ENCODE data around the gene ABCA2. TPM values are rescaled to one million over a fixed set of nuclear protein-coding genes. Genes with fewer than 3 reads are reported as not detected.

ABCA2 gene
- total RNA-seq, result 11.9 and 15.6 TPM in 2 replicates

DNA sequence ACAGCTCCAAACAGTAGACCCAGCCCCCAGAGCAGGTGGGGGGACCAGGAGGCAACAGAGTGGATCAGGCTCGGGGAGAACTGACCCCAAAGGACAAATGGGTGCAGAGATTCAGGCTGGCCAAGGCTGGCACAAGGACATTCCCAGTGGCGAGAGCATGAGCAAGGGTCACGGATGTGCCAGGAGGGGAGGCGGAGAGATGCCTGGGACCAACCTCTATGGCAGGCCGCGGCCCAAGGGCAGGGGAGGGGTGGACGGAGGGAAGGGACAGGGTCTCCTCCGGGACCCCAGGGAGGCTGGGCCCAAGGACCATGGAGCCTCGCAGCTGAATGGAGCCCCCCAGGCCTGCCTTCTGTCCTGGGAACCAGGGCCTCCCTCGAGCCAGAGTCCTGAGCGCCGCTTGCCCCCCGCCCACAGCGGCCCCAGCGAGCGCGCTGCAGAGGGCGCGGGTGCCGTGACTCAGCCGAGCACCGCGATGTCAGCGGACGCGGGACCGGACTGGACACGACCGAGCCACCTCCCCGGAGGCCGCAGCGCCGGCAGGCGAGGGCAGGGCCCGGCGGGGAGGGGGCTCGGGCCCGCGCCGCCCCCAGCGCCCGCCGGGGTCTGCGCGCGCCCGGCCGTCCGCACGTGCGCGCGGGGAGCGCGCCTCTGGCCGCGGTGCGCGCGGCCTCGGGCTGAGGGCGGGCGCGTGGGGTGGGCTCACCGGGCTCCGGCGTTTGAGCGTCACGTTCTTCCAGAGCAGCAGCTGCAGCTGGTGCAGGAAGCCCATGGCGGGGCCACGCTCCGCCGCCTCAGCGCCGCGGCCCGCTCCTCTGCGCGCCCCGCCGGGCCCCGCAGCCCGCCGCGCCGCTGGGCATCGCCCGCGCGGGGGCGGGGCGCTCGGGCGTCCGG is at the start of gene ABCA2:
Gene ABCA2 (minus strand): TSS at position 869 of the 894 bp plus-strand sequence. CDS start 97 bp downstream, at position 772.

DNA sequence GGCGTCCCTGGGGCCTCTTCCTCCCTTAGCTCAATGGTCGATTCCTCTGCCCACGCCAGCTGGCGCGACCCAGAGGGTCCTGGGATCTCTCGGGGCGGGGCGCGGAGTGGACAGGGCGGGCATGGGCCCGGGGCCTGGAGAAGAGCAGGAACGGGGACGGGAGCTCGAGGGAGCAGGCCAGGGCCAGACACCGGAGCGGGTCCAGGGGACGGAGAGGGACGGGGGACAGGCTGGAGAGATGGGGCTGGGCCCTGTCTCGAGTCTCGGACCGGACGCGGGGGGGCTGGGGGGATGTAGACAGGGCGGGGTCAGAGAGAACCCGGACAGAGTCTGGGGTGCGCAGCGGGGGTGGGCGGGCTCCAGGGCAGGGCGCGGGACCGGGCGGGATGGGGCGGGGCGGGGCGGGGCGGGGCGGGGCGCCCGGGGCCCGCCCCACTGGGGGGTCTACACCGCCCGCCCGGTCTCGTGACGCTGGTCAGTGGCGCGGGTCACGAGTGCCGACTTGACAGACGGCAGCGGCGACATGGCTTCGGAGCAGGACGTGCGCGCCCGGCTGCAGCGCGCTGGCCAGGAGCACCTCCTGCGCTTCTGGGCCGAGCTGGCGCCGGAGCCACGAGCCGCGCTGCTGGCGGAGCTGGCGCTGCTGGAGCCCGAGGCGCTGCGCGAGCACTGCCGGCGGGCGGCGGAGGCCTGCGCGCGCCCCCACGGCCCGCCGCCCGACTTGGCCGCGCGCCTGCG is 49.1 kb upstream of the ABCA2 start, which contains the start of gene UAP1L1:
Gene UAP1L1 (plus strand): TSS at position 508 of the 738 bp plus-strand sequence. CDS start 16 bp downstream, at position 524.

DNA sequence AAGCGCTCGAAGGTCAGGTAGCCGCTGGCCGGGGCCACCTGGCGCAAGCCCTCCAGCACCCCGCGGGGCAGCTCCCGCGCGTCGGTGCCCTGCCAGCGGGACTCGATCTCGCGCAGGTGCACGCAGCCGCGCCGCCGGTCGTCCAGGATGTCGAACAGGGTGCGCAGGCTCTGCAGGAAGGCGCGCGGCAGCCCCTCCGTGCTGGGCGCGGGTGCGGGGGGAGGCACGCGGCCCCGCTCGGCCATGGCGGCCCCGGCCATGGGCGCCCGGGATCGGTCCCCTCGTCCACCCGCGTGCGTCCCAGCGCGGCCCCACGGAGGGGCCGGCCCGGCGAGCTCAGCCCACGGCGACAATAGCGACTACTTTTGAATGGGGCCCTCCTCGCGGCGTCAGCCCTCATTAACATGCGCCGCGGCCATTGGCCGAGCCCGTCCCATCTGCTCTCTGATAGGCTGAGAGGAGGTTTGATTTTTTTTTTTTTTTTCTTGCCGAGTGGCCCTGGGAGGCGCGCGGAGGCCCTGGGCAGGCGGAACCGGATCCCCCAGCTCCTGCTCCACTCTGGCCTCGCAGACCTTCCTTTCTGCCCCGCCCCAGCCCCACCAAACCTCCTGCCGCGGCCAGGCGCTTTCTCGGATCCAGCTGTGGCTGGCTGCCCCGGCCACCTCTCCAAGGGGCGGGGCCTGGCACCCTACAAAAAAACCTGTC is 42.3 kb upstream of the ABCA2 start, which contains the start of gene SAPCD2:
Gene SAPCD2 (minus strand): TSS at position 357 of the 705 bp plus-strand sequence. CDS start 97 bp downstream, at position 260.

DNA sequence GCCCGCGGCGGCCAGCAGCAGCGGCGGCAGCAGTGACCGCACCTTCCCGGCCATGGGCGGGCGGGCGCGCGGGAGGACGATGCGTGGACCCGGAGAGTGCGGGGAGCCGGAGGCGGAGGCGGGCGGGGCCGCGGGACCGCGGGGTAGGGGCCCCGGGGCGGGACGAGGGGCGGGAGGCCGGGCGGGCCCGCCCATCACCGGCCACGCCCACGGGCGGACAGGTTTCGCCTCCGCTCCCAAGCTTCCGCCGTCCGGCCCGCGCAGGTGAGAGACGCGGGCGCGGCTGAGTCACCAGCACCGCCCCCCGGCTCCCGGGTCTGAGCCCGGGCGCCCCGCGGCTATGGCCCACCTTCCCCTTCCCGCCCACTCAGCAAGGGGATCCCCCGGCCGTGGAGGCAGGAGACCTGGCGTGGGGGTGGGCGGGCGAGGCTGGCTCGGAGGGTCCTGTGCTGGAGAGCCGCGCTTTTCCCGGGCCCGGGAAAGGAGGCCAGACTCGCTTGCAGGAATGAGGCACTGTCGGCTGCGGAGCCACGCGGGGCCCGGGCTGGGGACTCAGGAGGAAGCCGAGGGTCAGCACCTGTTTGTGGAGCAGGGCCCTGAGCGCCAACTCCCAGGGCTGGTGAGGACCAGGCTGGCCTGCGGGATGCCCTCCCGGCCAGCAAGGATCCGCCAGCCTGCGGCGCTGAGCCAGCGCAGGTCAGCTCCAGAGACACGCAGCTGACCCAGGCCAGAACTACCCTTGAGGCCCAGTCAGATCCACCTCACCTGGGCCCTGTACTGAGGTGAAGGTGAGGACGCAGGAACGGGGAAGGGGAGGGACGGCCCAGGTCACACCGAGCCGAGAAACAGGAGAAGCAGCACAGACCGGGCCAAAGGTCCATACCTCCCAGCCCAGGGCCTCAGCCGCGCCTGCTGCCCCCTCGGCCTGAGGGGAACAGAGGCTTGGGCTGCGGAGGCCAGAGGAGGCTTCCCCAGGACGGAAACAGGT is 26.2 kb upstream of the ABCA2 start, which contains the start of gene ENTPD2:
Gene ENTPD2 (minus strand): TSS at position 118 of the 988 bp plus-strand sequence. CDS start 64 bp downstream, at position 54.

DNA sequence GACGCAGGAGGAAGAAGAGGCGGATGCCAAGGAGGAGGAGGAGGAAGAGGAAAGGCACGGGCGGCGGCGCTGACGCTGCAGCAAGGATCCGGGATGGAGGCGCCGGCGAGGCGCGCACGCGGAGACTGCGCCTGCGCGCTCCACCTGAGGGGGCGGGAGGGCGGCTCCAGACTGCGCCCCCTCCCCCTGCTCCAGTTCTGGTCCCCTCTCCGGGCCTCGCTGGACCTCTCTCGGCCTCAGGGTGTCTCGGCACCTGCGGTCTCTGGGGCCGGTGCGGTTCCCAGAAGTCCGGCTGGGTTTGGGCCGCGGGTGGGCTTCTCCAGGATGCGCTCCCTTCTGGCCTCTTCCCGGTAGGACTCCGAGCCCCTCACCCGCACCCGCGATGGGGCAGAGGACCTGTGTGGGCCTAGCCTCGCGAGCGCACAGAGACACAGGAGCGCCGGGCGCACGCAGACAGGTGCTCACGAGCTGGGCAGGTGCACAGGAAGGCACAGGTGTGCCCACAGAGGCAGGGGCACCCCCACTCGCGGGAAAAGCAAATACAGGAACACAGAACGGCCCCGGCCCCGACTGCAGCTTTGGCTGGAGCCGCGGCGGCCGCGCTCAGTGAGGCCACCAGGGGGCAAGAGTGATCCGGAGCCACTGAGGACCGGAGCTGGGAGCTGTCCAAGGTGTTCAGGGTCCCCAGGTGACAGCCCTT is 18.2 kb upstream of the ABCA2 start, which contains the start of gene NPDC1:
Gene NPDC1 (minus strand): TSS at position 90 of the 700 bp plus-strand sequence. CDS start 188 bp downstream, outside the sequence.

DNA sequence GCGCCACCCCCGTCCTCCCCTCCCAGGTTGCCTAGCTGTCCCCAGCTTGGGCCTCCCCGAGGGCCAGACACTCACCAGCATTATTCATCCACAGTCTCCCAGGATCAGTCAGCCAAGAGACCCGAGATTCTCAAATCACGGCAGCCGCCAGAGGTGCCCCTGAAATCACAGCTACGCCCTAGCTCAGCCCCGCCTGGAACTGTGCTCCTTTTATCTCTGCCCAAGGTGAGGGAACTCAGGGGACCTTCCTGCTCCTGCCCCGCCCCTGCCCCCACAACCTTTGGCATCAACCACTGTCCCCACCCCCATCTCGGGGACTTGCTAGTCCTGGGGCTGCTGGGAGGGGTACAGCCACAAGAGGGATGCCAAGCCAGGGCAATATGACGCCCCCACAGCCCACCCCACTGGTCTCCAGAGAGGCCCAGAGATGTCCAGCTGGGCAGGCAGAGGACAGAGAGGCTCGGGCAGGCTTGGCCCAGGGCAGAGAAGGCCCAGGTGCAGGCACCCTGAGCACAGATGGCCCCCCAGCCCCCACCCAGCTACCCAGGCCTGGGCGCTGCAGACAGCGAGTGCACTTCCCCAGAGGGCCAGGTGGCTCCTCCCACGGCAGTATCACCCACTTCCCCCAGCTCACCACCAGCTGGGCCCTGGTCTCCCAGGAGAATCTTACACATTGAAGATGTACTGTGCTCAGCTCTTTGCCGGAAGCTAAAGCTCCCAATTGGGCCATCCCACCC is 4.0 kb upstream of the ABCA2 start, which contains the start of gene FUT7:
Gene FUT7 (minus strand): TSS at position 185 of the 737 bp plus-strand sequence. CDS start 97 bp downstream, at position 88.

GRCh38 chr9:136996361-136997292 is 31.4 kb downstream of the ABCA2 start, which contains the start of gene CLIC3:
Gene CLIC3, minus strand, starts transcription at chr9:136996568. Its CDS starts 25 bp downstream, at chr9:136996543.

DNA sequence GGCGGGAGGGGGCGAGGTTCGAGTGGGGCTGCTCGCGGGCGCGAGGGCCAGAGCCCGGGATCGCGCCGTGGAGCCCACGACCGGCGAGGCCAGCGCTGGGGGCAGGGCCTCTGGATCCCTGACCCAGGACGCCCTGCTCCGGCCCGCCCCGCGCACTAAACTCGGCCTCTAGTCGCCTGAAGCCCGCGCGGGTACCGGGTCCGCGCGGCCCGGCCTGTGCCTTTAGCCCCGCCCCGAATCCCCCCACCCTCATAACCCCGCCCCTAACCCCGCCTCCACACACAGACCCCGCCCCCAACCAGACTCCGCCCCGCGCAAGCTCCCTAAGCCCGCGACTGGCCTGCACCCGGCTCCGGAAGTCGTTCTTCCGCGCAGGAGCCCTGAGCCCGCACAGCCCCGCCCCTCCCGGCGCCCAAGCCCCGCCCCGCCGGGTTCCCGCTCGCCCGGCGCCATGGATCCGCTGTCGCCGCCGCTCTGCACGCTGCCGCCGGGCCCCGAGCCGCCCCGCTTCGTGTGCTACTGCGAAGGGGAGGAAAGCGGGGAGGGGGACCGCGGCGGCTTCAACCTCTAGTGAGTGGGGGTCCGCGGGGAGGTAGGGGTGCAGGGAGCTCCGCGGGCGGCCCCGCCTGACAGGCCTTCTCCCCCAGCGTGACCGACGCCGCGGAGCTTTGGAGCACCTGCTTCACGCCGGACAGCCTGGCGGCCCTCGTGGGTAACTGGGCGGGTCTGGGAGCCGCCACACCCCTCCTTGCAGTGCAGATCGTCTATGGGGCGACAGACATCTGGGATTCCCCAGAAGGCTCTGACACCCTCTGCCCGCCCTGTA is 35.8 kb downstream of the ABCA2 start, which contains the start of gene PAXX:
Gene PAXX (plus strand): TSS at position 430 of the 826 bp plus-strand sequence. CDS start 22 bp downstream, at position 452.

DNA sequence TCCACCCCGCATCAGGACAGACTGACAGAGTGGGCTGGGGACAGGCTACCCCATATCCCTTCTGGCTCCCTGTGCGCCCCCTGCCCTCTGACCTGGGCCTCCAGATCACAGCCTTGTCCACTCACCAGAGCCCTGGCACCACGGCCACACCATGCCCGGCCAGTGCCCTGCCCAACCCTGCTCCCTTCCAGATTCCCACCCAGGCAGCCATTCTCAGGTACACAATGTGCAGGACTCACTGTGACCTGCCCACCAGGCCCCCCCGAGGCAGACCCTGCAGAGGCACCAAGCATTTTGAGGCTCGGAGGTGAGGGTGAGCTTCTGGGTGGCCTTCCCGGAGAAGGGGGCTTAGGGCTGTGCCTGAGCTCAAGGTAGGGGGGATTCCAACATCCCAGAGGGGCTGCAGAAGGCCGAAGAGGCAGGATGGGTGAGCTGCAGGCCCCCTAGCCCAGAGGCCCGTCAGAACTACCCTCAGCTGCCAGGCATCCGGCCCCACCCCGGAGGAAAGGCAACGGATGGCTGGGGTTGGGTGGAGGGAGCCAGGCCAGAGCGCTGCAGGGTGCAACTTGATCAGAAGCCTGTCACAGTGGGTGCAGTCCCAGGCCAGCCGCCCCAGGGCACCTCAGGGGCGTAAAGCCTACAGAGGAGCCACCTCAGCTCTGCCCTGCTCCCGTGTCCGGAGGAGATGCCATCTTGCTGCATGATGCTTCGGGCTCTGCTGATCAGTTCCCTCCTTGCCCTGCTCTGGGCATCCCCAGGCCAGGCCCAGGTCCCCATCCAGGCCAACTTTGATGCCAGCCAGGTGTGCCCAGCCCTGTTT is 45.6 kb downstream of the ABCA2 start, which contains the start of gene LCNL1:
Gene LCNL1 (plus strand): TSS at position 762 of the 820 bp plus-strand sequence. CDS start 594 bp downstream, outside the sequence.

GRCh38 chr9:136977223-136977622 is 50.8 kb downstream of the ABCA2 start, which contains the start of gene PTGDS:
Gene PTGDS, plus strand, starts transcription at chr9:136977504. Its CDS starts 75 bp downstream, at chr9:136977579.

Other genes starting within 250 kb of the ABCA2 start
- gene TMEM141, start 236.9 kb downstream of the ABCA2 start, total RNA-seq, result 163 and 200 TPM in 2 replicates
- gene CCDC183, start 231.9 kb downstream of the ABCA2 start, total RNA-seq, result 0.42 TPM in 1 of 2 replicates, not detected in the other
- gene RABL6, start 220.3 kb downstream of the ABCA2 start, total RNA-seq, result 86.5 and 106 TPM in 2 replicates
- 1.8 and 2.0 TPM in 2 replicates for gene AJM1, start 185.8 kb downstream of the ABCA2 start, total RNA-seq
- 109 and 144 TPM in 2 replicates for gene PHPT1, start 178.8 kb downstream of the ABCA2 start, total RNA-seq
- gene MAMDC4, start 175.9 kb downstream of the ABCA2 start, total RNA-seq, result 0.74 and 1.4 TPM in 2 replicates
- 341 and 351 TPM in 2 replicates for gene EDF1, start 161.9 kb downstream of the ABCA2 start, total RNA-seq
- 11.5 and 16.3 TPM in 2 replicates for gene TRAF2, start 141.7 kb downstream of the ABCA2 start, total RNA-seq
- gene FBXW5, start 83.5 kb downstream of the ABCA2 start, total RNA-seq, result 147 and 164 TPM in 2 replicates
- gene C8G, start 83.0 kb downstream of the ABCA2 start, total RNA-seq, result not detected in 2 replicates
- gene LCN12, start 76.0 kb downstream of the ABCA2 start, total RNA-seq, result not detected in 2 replicates
- gene PTGDS, start 50.7 kb downstream of the ABCA2 start, total RNA-seq, result not detected in 2 replicates
- not detected in 2 replicates for gene LCNL1, start 45.2 kb downstream of the ABCA2 start, total RNA-seq
- 50.9 and 69.2 TPM in 2 replicates for gene PAXX, start 35.8 kb downstream of the ABCA2 start, total RNA-seq
- 179 and 203 TPM in 2 replicates for gene CLIC3, start 31.7 kb downstream of the ABCA2 start, total RNA-seq
- not detected in 2 replicates for gene FUT7, start 3.9 kb upstream of the ABCA2 start, total RNA-seq
- gene NPDC1, start 17.9 kb upstream of the ABCA2 start, total RNA-seq, result 36.7 and 39.0 TPM in 2 replicates
- 1.1 and 1.4 TPM in 2 replicates for gene ENTPD2, start 25.8 kb upstream of the ABCA2 start, total RNA-seq
- 31.6 and 31.9 TPM in 2 replicates for gene SAPCD2, start 42.3 kb upstream of the ABCA2 start, total RNA-seq
- gene UAP1L1, start 49.3 kb upstream of the ABCA2 start, total RNA-seq, result 2.7 and 4.0 TPM in 2 replicates
- 59.0 and 62.8 TPM in 2 replicates for gene MAN1B1, start 58.7 kb upstream of the ABCA2 start, total RNA-seq
- gene DPP7, start 86.5 kb upstream of the ABCA2 start, total RNA-seq, result 52.1 and 52.4 TPM in 2 replicates
- 0.14 and 0.42 TPM in 2 replicates for gene GRIN1, start 110.9 kb upstream of the ABCA2 start, total RNA-seq
- gene LRRC26, start 141.8 kb upstream of the ABCA2 start, total RNA-seq, result 0.35 and 0.70 TPM in 2 replicates
- gene TMEM210, start 143.8 kb upstream of the ABCA2 start, total RNA-seq, result not detected in 2 replicates
- gene ANAPC2, start 160.3 kb upstream of the ABCA2 start, total RNA-seq, result 14.7 and 15.9 TPM in 2 replicates
- gene SSNA1, start 160.4 kb upstream of the ABCA2 start, total RNA-seq, result 119 and 122 TPM in 2 replicates
- gene TPRN, start 172.5 kb upstream of the ABCA2 start, total RNA-seq, result 11.4 and 12.5 TPM in 2 replicates
- 38.4 and 43.2 TPM in 2 replicates for gene TMEM203, start 177.4 kb upstream of the ABCA2 start, total RNA-seq
- gene NDOR1, start 177.5 kb upstream of the ABCA2 start, total RNA-seq, result 9.2 and 12.6 TPM in 2 replicates
- gene RNF208, start 194.0 kb upstream of the ABCA2 start, total RNA-seq, result 0.70 and 1.5 TPM in 2 replicates
- gene CYSRT1, start 196.9 kb upstream of the ABCA2 start, total RNA-seq, result 17.3 and 19.3 TPM in 2 replicates
- gene RNF224, start 199.3 kb upstream of the ABCA2 start, total RNA-seq, result 0.35 and 0.70 TPM in 2 replicates
- 0.14 TPM in 1 of 2 replicates, not detected in the other for gene SLC34A3, start 202.7 kb upstream of the ABCA2 start, total RNA-seq
- gene TUBB4B, start 213.1 kb upstream of the ABCA2 start, total RNA-seq, result 738 and 813 TPM in 2 replicates
- gene STPG3, start 223.0 kb upstream of the ABCA2 start, total RNA-seq, result not detected in 2 replicates
- gene NELFB, start 227.1 kb upstream of the ABCA2 start, total RNA-seq, result 47.5 and 54.2 TPM in 2 replicates
- gene TOR4A, start 249.5 kb upstream of the ABCA2 start, total RNA-seq, result 44.0 and 48.1 TPM in 2 replicates